GM23338 (cell line): ENCODE data around the gene TSHB. TPM values are rescaled to one million over a fixed set of nuclear protein-coding genes. Genes with fewer than 3 reads are reported as not detected.

Experiments used
- ATAC-seq: fragments of 200-7000 bp; cut with Tn5 transposase; 3 replicates; pipeline ENCODE4 v1.9.1; 2020
- DNase-seq: peaks from one replicate; pipeline ENCODE4 v3.0.0-alpha.2; 2015; ENCODE audit warnings: low spot score
- H2AFZ ChIP-seq: fragments of 200-600 bp; sonication (generic); 2 replicates; pipeline ENCODE4 v1.8.0; 2016; ENCODE audit warnings: antibody characterized with exemption, mild to moderate bottlenecking, moderate library complexity
- H3F3A ChIP-seq: fragments of 200-600 bp; sonication (generic); replicated peaks from 2 replicates; pipeline ENCODE4 v1.8.0; 2017; ENCODE audit warnings: antibody characterized with exemption, mixed run types, low read depth
- H3K27ac ChIP-seq: fragments of 200-600 bp; sonication (generic); 2 replicates; pipeline ENCODE4 v1.6.1; 2016; ENCODE audit warnings: low read depth
- H3K27me3 ChIP-seq: fragments of 200-600 bp; sonication (generic); 2 replicates; pipeline ENCODE4 v1.8.0; 2016; ENCODE audit warnings: mild to moderate bottlenecking, mixed run types, moderate library complexity; ENCODE audit not compliant: insufficient read depth
- H3K36me3 ChIP-seq: fragments of 200-600 bp; sonication (generic); 2 replicates; pipeline ENCODE4 v1.8.0; 2016; ENCODE audit warnings: mild to moderate bottlenecking; ENCODE audit not compliant: insufficient read depth
- H3K4me1 ChIP-seq: fragments of 200-600 bp; sonication (generic); 2 replicates; pipeline ENCODE4 v1.8.0; 2016; ENCODE audit warnings: mild to moderate bottlenecking, moderate library complexity; ENCODE audit not compliant: insufficient read depth
- H3K4me2 ChIP-seq: fragments of 200-600 bp; sonication (generic); 2 replicates; pipeline ENCODE4 v1.7.1; 2017; ENCODE audit warnings: mixed run types
- H3K4me3 ChIP-seq: fragments of 200-600 bp; sonication (generic); 2 replicates; pipeline ENCODE4 v1.6.1; 2016; ENCODE audit warnings: mixed run types
- H3K79me2 ChIP-seq: fragments of 200-600 bp; sonication (generic); replicated peaks from 2 replicates; pipeline ENCODE4 v1.8.0; 2017; ENCODE audit warnings: mild to moderate bottlenecking; ENCODE audit not compliant: insufficient read depth
- H3K9me2 ChIP-seq: fragments of 200-600 bp; sonication (generic); 2 replicates; pipeline ENCODE4 v1.8.0; 2017; ENCODE audit not compliant: insufficient read depth
- H4K20me1 ChIP-seq: fragments of 200-600 bp; sonication (generic); replicated peaks from 2 replicates; pipeline ENCODE4 v1.8.0; 2017; ENCODE audit warnings: mild to moderate bottlenecking; ENCODE audit not compliant: insufficient read depth
- H3K27ac Mint-ChIP-seq: 2 replicates; pipeline ENCODE4 v1.8.0; 2020; ENCODE audit warnings: inconsistent platforms, mild to moderate bottlenecking, moderate library complexity, mixed read lengths
- H3K27me3 Mint-ChIP-seq: 3 replicates; pipeline ENCODE4 v1.8.0; 2022; ENCODE audit warnings: low read depth, mild to moderate bottlenecking, moderate library complexity, mixed read lengths, inconsistent platforms; ENCODE audit not compliant: insufficient read depth, poor library complexity
- H3K36me3 Mint-ChIP-seq: 3 replicates; pipeline ENCODE4 v1.8.0; 2021; ENCODE audit warnings: low read depth, mild to moderate bottlenecking, inconsistent platforms, moderate library complexity, mixed read lengths
- H3K4me1 Mint-ChIP-seq: 3 replicates; pipeline ENCODE4 v1.8.0; 2020; ENCODE audit warnings: mild to moderate bottlenecking, inconsistent platforms, mixed read lengths
- H3K4me3 Mint-ChIP-seq: 3 replicates; pipeline ENCODE4 v1.8.0; 2021; ENCODE audit warnings: moderate library complexity, mild to moderate bottlenecking, inconsistent platforms, mixed read lengths
- H3K9me3 Mint-ChIP-seq: 3 replicates; pipeline ENCODE4 v1.8.0; 2020; ENCODE audit warnings: moderate library complexity, mild to moderate bottlenecking, inconsistent platforms, mixed read lengths
- CREB1 ChIP-seq: fragments of 250-450 bp; sonication (Bioruptor Pico); IDR thresholded peaks from 2 replicates; pipeline ENCODE4 v1.5.0; 2020; ENCODE audit warnings: low read depth, mild to moderate bottlenecking, moderate library complexity
- CTCF ChIP-seq, 2 experiments: fragments of 200-600 bp in 1 of 2; sonication (generic) in 1 of 2; conservative IDR thresholded peaks; 2 replicates each; pipeline versions ENCODE4 v1.5.1 to v1.6.1; 2016 to 2017; ENCODE audit warnings: antibody characterized with exemption in 2 of 2, low read depth in 2 of 2, mild to moderate bottlenecking in 2 of 2, moderate library complexity in 1 of 2
- ETS1 ChIP-seq: IDR thresholded peaks from 2 replicates; pipeline ENCODE4 v1.6.1; 2016; ENCODE audit warnings: antibody characterized with exemption
- EZH2 ChIP-seq: fragments of 200-600 bp; sonication (generic); IDR thresholded peaks from one replicate; pipeline ENCODE4 v1.8.0; 2017; ENCODE audit warnings: antibody characterized with exemption, mild to moderate bottlenecking, low read depth; ENCODE audit not compliant: unreplicated experiment
- EZH2phosphoT487 ChIP-seq: fragments of 200-600 bp; sonication (generic); IDR thresholded peaks from one replicate; pipeline ENCODE4 v1.8.1; 2018; ENCODE audit warnings: antibody characterized with exemption; ENCODE audit not compliant: unreplicated experiment
- JUNB ChIP-seq: IDR thresholded peaks from one replicate; pipeline ENCODE4 v1.6.1; 2016; ENCODE audit warnings: antibody characterized with exemption; ENCODE audit not compliant: unreplicated experiment
- NANOG ChIP-seq: IDR thresholded peaks from 2 replicates; pipeline ENCODE4 v1.6.1; 2016; ENCODE audit warnings: antibody characterized with exemption, borderline replicate concordance
- POLR2AphosphoS5 ChIP-seq: IDR thresholded peaks from 2 replicates; pipeline ENCODE4 v1.6.1; 2016; ENCODE audit warnings: antibody characterized with exemption, low read depth
- REST ChIP-seq: IDR thresholded peaks from one replicate; pipeline ENCODE4 v1.6.1; 2018; ENCODE audit warnings: antibody characterized with exemption; ENCODE audit not compliant: unreplicated experiment
- STAT1 ChIP-seq: IDR thresholded peaks from one replicate; pipeline ENCODE4 v1.6.1; 2016; ENCODE audit warnings: antibody characterized with exemption; ENCODE audit not compliant: unreplicated experiment
- ZNF114 ChIP-seq: fragments of 250-450 bp; sonication (Bioruptor Pico); IDR thresholded peaks from 2 replicates; pipeline ENCODE4 v1.5.0; 2020; ENCODE audit warnings: mild to moderate bottlenecking, moderate library complexity
- ZNF331 ChIP-seq: fragments of 250-450 bp; sonication (Bioruptor Pico); IDR thresholded peaks from 2 replicates; pipeline ENCODE4 v1.5.0; 2020; ENCODE audit warnings: low read depth, mild to moderate bottlenecking, moderate library complexity
- ZNF462 ChIP-seq: fragments of 250-450 bp; sonication (Bioruptor Pico); IDR thresholded peaks from 2 replicates; pipeline ENCODE4 v1.5.0; 2020; ENCODE audit warnings: mild to moderate bottlenecking, moderate library complexity
- polyA plus RNA-seq: library from polyadenylated mRNA; unstranded; fragments of >200 nt; fragmentation: Nextera tagmentation; extraction: Ambion mirVana; gene quantifications from 2 replicates; pipeline ENCODE4 v1.2.1, GENCODE V29; 2016
- total RNA-seq: library from RNA; depleted of rRNA; stranded (reverse); fragments of >200 nt; shearing (Covaris generic); gene quantifications from 2 replicates; pipeline ENCODE4 v1.2.3, GENCODE V29; 2014

TSHB gene
- total and polyA plus RNA-seq, 2 experiments from 2014 or later: not detected

- ATAC-seq: no peak
- no peaks in the 10 kb centered on the region for H3K79me2 ChIP-seq
These were observed 17.2 kb upstream of the TSHB start for GRCh38 chr1:115012434-115012833.

More at GRCh38 chr1:115012434-115012833, 17.2 kb upstream of the TSHB start:
- Mint-ChIP-seq H3K4me1 (peaks cover 3% of the 10 kb centered on the region; the same call in 2 of the 3 replicates), H3K9me3 (peaks cover 3% of the 10 kb centered on the region; the same call in 2 of the 3 replicates), H3K4me3 (no peak overlapping the region), H3K27ac (no peak overlapping the region), H3K36me3 (no peaks in the 10 kb centered on the region), H3K27me3 (peaks cover 2% of the 10 kb centered on the region)
- H3K4me3 ChIP-seq: no peak overlapping the region
- no peak for DNase-seq
- H4K20me1 ChIP-seq: no peaks in the 10 kb centered on the region
- no peaks in the 10 kb centered on the region for H3F3A ChIP-seq
- no peaks in the 10 kb centered on the region for H3K27me3 ChIP-seq
- no peak overlapping the region for H2AFZ ChIP-seq
- H3K27ac ChIP-seq: no peak overlapping the region
- H3K9me2 ChIP-seq: peaks cover 8% of the 10 kb centered on the region
- H3K4me1 ChIP-seq: no peaks in the 10 kb centered on the region
- H3K4me2 ChIP-seq: no peak overlapping the region
- TF ChIP-seq STAT1 (no peak), ZNF331 (CRISPR knock-in tag) (no peak), EZH2phosphoT487 (no peak), ZNF462 (CRISPR knock-in tag) (no peak), ZNF114 (CRISPR knock-in tag) (no peak), REST (no peak), EZH2 (no peak), JUNB (no peak), CTCF (conservative IDR thresholded peaks at IDR 0.05; ENCODE audit: low read depth in 2 of 2) (no peak), NANOG (no peak), CREB1 (CRISPR knock-in tag) (no peak), ETS1 (no peak), POLR2AphosphoS5 (no peak)
- no peaks in the 10 kb centered on the region for H3K36me3 ChIP-seq
